Neural cell (in vitro differentiated cells): ENCODE data around the gene BAIAP2L1. TPM values are rescaled to one million over a fixed set of nuclear protein-coding genes. Genes with fewer than 3 reads are reported as not detected.

Experiments
- H2AFZ ChIP-seq: fragments of 200-600, 300-800 bp; sonication (generic), shearing (Covaris generic); 2 replicates; pipeline ENCODE4 v1.6.0; 2014; ENCODE audit warnings: low read depth, mild to moderate bottlenecking, antibody characterized with exemption, low read length, moderate library complexity
- H3F3A ChIP-seq: fragments of 200-600 bp; shearing (Covaris generic); 2 replicates; pipeline ENCODE4 v1.6.1; 2016; ENCODE audit warnings: mild to moderate bottlenecking, moderate library complexity, mixed read lengths, antibody characterized with exemption, low read length; ENCODE audit not compliant: insufficient read depth, poor library complexity, severe bottlenecking
- H3K27ac ChIP-seq: fragments of 200-600, 300-800 bp; sonication (generic), shearing (Covaris generic); 2 replicates; pipeline ENCODE4 v1.5.1; 2014; ENCODE audit warnings: mild to moderate bottlenecking, low read length, moderate library complexity
- H3K27me3 ChIP-seq: fragments of 300-800, 200-600 bp; sonication (generic), shearing (Covaris generic); 2 replicates; pipeline ENCODE4 v1.6.0; 2014; ENCODE audit warnings: mild to moderate bottlenecking, low read depth, low read length, moderate library complexity; ENCODE audit not compliant: insufficient read depth
- H3K36me3 ChIP-seq: fragments of 300-800, 200-600 bp; sonication (generic), shearing (Covaris generic); 2 replicates; pipeline ENCODE4 v1.5.1; 2014; ENCODE audit warnings: mild to moderate bottlenecking, antibody characterized with exemption, low read length, moderate library complexity; ENCODE audit not compliant: insufficient read depth
- H3K4me2 ChIP-seq: fragments of 300-800, 200-600 bp; sonication (generic), shearing (Covaris generic); 2 replicates; pipeline ENCODE4 v1.6.0; 2014; ENCODE audit warnings: mild to moderate bottlenecking, low read length
- H3K4me3 ChIP-seq: fragments of 300-800, 200-600 bp; sonication (generic), shearing (Covaris generic); 2 replicates; pipeline ENCODE4 v1.5.1; 2014; ENCODE audit warnings: mild to moderate bottlenecking, low read length, moderate library complexity
- H3K79me2 ChIP-seq: fragments of 200-600 bp; shearing (Covaris generic); replicated peaks from 2 replicates; pipeline ENCODE4 v1.6.0; 2014; ENCODE audit warnings: mild to moderate bottlenecking, low read length, moderate library complexity; ENCODE audit not compliant: insufficient read depth
- H3K9ac ChIP-seq: fragments of 300-800, 200-600 bp; sonication (generic), shearing (Covaris generic); 2 replicates; pipeline ENCODE4 v1.6.1; 2016; ENCODE audit warnings: mild to moderate bottlenecking, low read length, mixed read lengths
- H3K9me2 ChIP-seq: fragments of 200-600 bp; shearing (Covaris generic); 2 replicates; pipeline ENCODE4 v1.6.1; 2016; ENCODE audit warnings: mild to moderate bottlenecking, low read length, mixed read lengths; ENCODE audit not compliant: insufficient read depth
- H3K9me3 ChIP-seq: fragments of 200-600, 300-800 bp; sonication (generic), shearing (Covaris generic); 2 replicates; pipeline ENCODE4 v1.6.1; 2016; ENCODE audit warnings: mild to moderate bottlenecking, mixed run types, low read length, moderate library complexity, mixed read lengths
- H4K20me1 ChIP-seq: fragments of 200-600 bp; shearing (Covaris generic); 2 replicates; pipeline ENCODE4 v1.6.1; 2016; ENCODE audit warnings: mild to moderate bottlenecking, mixed run types; ENCODE audit not compliant: insufficient read depth
- EP300 ChIP-seq: fragments of 450-650 bp; conservative IDR thresholded peaks from 2 replicates; pipeline ENCODE4 v1.6.1; 2014; ENCODE audit warnings: antibody characterized with exemption, mild to moderate bottlenecking, moderate library complexity; ENCODE audit not compliant: poor library complexity, severe bottlenecking
- EZH2 ChIP-seq: fragments of 200-600, 300-800 bp; shearing (Covaris generic), sonication (generic); IDR thresholded peaks from 2 replicates; pipeline ENCODE4 v1.6.1; 2014; ENCODE audit warnings: antibody characterized with exemption, low read length, borderline replicate concordance, mild to moderate bottlenecking; ENCODE audit not compliant: insufficient read depth, poor library complexity, severe bottlenecking
- MXI1 ChIP-seq: fragments of 450-650 bp; conservative IDR thresholded peaks from 2 replicates; pipeline ENCODE4 v1.6.1; 2014; ENCODE audit warnings: antibody characterized with exemption, mild to moderate bottlenecking; ENCODE audit not compliant: poor library complexity, severe bottlenecking
- POLR2AphosphoS5 ChIP-seq: IDR thresholded peaks from 2 replicates; pipeline ENCODE4 v1.6.1; 2012
- RAD21 ChIP-seq: fragments of 450-650 bp; conservative IDR thresholded peaks from 2 replicates; pipeline ENCODE4 v1.6.1; 2014; ENCODE audit warnings: antibody characterized with exemption, mild to moderate bottlenecking, moderate library complexity
- SMC3 ChIP-seq: fragments of 450-650 bp; conservative IDR thresholded peaks from 2 replicates; pipeline ENCODE4 v1.6.1; 2014; ENCODE audit warnings: antibody characterized with exemption, mild to moderate bottlenecking, moderate library complexity; ENCODE audit not compliant: poor library complexity
- TAF1 ChIP-seq: IDR thresholded peaks from 2 replicates; pipeline ENCODE4 v1.6.1; 2012; ENCODE audit warnings: low read depth
- polyA plus RNA-seq: library from polyadenylated mRNA; depleted of rRNA; stranded (reverse); fragments of >200 nt; gene quantifications from 2 replicates; pipeline ENCODE4 v1.2.3, GENCODE V29; 2014
- TF ChIP-seq, protein P1 (sequence below): fragments of 450-650 bp; IDR thresholded peaks from 2 replicates; pipeline ENCODE4 v1.5.1; 2014; ENCODE audit warnings: antibody characterized with exemption, mild to moderate bottlenecking, moderate library complexity; ENCODE audit not compliant: poor library complexity, severe bottlenecking
- TF ChIP-seq, protein P2 (sequence below): IDR thresholded peaks from 2 replicates; pipeline ENCODE4 v1.6.1; 2012; ENCODE audit warnings: borderline replicate concordance

The BAIAP2L1 gene
- polyA plus RNA-seq, 1 donor from 2014 or later: not detected

DNA sequence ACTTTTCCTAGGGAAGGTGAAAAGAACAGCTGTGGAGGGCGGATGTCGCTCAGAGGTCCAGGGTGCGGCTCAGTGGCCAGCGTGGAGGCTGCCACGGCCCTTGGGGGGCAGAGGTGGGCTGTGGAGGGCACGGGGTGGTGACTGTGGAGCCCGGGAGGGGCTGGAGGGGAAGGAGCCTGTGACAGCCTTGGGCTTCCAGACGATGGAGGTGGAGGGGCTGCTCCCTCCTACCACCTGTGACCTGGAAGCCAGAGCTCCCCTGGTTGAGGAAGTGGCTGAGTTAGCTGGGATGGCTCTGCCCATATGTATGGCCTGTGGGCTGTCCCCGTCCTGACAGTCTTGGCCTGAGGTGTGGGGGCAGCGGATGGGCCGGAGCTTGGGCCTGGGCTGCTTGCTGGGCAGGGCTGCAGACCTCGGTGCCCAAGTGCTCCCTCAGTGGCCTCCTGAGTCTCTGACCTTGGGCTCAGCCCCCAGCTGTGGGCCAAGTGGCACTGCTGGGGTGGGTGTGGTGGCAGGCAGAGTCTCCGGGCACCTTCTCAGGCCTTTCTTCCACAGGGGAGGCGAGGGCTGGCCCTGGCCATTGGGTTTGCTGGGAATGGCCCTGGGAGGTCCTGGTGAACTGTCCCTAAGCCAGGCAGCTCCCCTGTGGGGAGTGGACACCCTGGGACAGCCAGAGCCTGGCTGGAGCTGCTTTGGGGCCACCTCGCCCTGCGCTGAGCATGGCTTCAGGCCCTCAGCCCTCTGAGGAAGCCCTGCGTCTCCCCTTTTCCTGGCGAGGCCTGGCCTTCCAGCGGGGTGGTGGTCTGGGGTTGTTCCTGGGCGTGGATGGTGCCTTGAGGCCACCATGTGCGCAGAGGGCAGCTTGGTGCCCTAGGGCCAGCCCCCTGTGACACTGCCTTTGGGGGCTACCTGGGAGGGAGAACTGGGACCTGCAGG, 115.5 kb downstream of the BAIAP2L1 start:
- Histone ChIP-seq H4K20me1 (peaks cover 6% of the 10 kb centered on the region), H3K36me3 (no peaks in the 10 kb centered on the region), H3K9me3 (no peaks in the 10 kb centered on the region), H3K27me3 (no peaks in the 10 kb centered on the region), H2AFZ (no peak overlapping the region), H3K4me3 (peak overlapping the region; percentile 18), H3K4me2 (no peak overlapping the region), H3F3A (no peaks in the 10 kb centered on the region), H3K9ac (no peak overlapping the region), H3K79me2 (peaks cover 26% of the 10 kb centered on the region), H3K9me2 (no peaks in the 10 kb centered on the region), H3K27ac (no peak overlapping the region)
- TF ChIP-seq EZH2 (no peak), POLR2AphosphoS5 (no peak), TAF1 (no peak), MXI1 (no peak), SMC3 (no peak)
- TF ChIP-seq, protein P1, sequence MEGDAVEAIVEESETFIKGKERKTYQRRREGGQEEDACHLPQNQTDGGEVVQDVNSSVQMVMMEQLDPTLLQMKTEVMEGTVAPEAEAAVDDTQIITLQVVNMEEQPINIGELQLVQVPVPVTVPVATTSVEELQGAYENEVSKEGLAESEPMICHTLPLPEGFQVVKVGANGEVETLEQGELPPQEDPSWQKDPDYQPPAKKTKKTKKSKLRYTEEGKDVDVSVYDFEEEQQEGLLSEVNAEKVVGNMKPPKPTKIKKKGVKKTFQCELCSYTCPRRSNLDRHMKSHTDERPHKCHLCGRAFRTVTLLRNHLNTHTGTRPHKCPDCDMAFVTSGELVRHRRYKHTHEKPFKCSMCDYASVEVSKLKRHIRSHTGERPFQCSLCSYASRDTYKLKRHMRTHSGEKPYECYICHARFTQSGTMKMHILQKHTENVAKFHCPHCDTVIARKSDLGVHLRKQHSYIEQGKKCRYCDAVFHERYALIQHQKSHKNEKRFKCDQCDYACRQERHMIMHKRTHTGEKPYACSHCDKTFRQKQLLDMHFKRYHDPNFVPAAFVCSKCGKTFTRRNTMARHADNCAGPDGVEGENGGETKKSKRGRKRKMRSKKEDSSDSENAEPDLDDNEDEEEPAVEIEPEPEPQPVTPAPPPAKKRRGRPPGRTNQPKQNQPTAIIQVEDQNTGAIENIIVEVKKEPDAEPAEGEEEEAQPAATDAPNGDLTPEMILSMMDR: no peak
- TF ChIP-seq, protein P2, sequence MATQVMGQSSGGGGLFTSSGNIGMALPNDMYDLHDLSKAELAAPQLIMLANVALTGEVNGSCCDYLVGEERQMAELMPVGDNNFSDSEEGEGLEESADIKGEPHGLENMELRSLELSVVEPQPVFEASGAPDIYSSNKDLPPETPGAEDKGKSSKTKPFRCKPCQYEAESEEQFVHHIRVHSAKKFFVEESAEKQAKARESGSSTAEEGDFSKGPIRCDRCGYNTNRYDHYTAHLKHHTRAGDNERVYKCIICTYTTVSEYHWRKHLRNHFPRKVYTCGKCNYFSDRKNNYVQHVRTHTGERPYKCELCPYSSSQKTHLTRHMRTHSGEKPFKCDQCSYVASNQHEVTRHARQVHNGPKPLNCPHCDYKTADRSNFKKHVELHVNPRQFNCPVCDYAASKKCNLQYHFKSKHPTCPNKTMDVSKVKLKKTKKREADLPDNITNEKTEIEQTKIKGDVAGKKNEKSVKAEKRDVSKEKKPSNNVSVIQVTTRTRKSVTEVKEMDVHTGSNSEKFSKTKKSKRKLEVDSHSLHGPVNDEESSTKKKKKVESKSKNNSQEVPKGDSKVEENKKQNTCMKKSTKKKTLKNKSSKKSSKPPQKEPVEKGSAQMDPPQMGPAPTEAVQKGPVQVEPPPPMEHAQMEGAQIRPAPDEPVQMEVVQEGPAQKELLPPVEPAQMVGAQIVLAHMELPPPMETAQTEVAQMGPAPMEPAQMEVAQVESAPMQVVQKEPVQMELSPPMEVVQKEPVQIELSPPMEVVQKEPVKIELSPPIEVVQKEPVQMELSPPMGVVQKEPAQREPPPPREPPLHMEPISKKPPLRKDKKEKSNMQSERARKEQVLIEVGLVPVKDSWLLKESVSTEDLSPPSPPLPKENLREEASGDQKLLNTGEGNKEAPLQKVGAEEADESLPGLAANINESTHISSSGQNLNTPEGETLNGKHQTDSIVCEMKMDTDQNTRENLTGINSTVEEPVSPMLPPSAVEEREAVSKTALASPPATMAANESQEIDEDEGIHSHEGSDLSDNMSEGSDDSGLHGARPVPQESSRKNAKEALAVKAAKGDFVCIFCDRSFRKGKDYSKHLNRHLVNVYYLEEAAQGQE: no peak

DNA sequence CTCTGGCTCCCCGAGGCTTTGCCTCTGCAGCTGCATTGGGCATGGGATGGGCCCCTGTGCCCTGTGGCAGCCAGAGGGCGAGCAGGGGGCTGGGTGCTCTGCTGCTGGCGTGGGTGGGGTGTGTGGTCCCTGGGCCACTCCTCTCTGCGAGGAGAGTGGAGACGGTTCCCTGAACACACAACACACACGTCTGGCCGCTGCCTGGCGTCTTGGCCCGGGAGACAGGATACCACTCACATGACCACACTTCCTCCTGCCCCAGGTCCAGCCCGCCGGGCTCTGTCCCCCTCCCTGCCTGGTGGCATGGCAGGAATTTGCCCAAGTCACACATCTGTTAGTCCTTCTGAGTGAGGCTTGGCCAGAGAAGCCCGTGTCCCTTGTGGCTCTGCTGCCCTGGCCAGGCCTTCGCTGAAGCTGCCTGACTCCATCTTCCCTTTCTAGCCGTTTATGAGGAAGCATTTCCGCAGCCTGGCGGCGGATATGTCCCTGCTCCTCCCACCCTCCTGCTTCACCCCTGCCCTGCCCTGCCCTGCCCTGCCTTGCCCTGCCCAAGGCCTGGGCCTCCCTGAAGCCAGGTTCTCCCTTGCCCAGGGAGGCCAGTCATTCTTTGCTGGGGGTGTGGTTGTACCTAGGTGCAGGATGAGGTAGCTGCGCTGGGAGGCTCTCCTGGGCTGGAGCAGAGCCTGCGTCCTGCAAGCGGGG, 116.4 kb downstream of the BAIAP2L1 start:
- no peaks in the 10 kb centered on the region for H3K27me3 ChIP-seq
- peak overlapping the region; percentile 88 for H3K4me3 ChIP-seq
- H3K4me2 ChIP-seq: no peak overlapping the region
- H3F3A ChIP-seq: no peaks in the 10 kb centered on the region
- H3K27ac ChIP-seq: no peak overlapping the region
- no peaks in the 10 kb centered on the region for H3K9me2 ChIP-seq
- no peak overlapping the region for H3K9ac ChIP-seq
- H3K79me2 ChIP-seq: peaks cover 26% of the 10 kb centered on the region
- peaks cover 6% of the 10 kb centered on the region for H4K20me1 ChIP-seq
- H3K9me3 ChIP-seq: no peaks in the 10 kb centered on the region
- H2AFZ ChIP-seq: no peak overlapping the region
- TF ChIP-seq EZH2 (no peak), POLR2AphosphoS5 (no peak), EP300 (no peak), SMC3 (no peak), RAD21 (no peak), MXI1 (no peak), TAF1 (no peak)
- TF ChIP-seq, protein P2: no peak
- TF ChIP-seq, protein P1: no peak
- H3K36me3 ChIP-seq: no peaks in the 10 kb centered on the region
